GM19035 (cell line): ENCODE measurements around the gene ESR2.
"Not testable (repeated sequence)": the region's sequence is repeated elsewhere in the genome, so short reads cannot be mapped to it uniquely, and the experiment has no call there.

Experiments
- ATAC-seq: cut with Tn5 transposase; IDR thresholded peaks from one replicate; pipeline ENCODE4 v1.9.1; 2021; ENCODE audit not compliant: unreplicated experiment

ESR2 gene

DNA sequence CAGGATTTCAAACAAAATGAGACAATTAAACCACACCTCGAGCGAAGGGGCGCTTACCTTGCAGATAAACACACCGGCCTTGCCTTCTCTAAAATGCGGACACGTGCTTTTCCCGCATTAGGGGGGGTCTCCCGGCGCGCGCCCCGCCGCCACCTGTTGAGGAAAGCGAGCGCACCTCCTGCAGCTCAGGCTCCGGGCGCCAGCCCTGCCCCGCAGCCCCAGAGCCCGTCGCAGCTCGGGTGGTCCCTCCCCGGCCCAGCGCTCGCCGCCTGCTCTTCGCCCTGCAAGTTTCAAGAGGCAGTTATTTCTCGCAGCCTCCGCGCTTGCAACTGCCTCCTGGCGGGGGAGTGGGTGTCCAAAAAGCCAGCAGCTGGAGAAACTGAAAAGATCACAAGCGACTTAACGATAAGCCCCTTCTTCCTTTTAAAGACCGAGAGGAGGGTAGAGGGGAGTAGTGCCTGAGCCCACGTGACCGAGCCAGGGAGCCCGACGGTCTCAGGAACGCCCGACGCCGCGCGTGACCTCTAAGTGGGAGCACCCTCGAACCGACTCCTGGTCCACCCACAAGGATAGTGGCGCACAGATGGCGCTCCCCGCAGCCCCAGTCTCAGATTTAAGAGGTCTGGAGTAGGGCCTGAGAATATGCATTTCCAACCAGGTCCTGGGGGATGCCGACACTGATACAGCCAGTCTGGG, at the start of gene ESR2:
ESR2 (minus strand) TSS at position 396 of the 696 bp plus-strand sequence. CDS start 11,386 bp downstream, outside the sequence.
- peak; percentile 42 for ATAC-seq

DNA sequence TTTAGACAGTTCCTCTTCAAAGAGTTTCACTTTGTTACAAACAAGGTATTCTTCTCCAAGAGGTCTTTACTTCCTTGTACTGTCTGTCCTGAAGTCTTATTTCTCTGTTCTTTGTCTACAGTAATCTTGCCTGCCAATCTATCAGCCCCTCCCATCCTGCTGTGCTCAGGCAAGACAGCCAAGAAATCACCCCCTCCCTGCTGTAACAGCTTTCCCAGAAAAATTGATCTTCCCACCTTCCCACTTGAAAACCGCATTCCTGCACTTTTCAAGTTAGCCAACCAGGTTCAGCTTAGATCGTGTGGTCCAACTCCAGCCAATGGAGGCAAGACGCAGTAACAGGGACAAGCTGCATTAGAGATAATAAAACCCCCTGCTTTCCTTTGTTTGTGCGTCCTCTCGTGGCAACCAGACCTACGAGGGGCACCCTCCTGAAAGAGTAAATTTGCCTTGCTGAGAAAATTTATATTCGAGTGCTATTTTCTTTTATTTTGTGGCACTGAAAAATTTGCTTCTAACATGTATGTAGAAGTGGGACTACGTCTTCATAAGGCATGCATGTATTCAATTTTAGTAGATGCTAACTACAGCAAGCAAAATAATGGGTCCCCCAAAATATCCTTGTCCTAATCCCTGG, 46.5 kb upstream of the ESR2 start:
- no peak for ATAC-seq

DNA sequence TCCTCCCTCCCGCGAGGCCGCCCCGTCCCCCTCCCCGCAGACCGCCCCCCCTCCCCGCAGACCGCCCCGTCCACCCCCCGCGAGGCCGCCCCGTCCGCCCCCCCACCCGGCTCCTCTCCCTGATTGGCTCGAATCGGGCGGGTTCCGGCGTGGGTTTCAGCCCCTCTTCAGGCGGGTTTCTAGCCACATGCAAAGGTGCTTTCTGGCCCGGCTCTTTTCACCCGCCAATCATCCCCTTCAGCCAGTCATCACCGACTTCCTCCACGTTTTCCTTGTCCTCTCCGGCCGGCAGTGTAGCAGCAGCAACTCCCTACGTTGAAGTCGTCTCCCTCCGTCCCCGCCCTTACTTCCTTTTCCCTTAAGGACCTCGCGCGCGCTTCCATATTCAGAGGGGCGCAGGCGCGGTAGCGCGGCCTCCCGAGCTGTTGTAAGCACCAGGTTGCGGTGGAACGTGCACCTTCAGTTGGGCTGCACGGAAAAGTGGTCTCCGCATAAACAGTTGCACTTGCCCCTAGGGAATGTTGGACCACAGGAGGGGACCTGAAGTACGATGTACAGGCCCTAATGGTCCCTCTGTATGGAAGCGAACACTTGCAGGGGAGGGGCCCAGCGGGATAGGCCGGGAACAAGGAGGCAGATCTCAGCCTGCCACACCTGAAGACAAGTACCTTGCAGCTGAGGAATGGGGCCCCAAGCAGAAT, 44.6 kb upstream of the ESR2 start:
- ATAC-seq = peak; percentile 83

DNA sequence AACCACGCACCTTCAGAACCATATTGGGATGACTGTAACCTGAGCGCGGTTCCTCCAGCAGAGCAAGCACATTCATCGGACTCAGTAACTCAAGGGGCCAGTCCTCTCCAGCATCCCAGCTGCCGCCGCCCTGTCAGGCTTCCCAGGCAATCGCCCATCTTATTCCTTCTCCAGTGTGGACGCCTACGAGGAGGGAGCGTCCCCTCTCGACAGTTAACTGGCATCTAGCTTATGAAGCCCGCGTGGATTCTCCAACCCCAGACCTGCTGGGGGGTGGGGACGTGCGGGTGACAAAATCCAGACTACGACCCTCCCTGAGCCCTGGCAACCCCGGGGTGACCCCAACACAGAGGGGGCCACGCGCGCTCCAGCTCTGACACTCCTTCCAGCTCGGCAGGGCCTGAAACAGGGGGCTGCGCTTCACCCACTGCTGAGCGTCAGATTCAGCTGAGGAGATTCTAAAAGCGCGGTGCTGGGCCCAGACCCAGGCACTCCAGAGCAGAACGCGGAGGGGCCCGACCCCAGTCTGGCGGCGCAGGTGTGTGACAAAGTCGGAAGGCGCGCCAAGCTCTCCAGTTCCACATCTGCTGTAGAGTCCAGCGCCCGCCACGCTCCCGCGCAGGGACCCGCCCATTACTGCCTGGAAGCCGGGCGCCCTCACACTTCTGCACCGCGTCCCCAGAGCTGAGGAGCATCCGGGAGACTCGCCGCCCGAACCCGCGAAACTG, 43.9 kb upstream of the ESR2 start:
- ATAC-seq = peak; percentile 52

DNA sequence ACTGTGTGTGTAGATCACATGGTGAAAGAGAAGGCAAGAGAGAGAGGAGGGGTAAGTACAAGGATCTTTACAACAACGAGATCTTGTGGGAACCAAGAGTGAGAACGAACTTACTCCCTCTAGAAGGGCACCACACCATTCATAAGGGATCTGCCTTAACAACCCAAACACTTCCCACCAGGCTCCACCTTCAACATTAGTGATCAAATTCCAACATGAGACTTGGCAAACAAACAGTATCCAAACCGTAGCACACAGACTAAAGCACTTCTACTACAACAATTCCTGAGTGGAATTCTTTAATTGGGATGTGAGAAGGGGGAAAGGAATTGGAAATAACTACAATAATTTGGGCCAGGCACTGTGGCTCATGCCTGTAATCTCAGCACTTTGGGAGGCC, 35.0 kb upstream of the ESR2 start:
- ATAC-seq = no peak

DNA sequence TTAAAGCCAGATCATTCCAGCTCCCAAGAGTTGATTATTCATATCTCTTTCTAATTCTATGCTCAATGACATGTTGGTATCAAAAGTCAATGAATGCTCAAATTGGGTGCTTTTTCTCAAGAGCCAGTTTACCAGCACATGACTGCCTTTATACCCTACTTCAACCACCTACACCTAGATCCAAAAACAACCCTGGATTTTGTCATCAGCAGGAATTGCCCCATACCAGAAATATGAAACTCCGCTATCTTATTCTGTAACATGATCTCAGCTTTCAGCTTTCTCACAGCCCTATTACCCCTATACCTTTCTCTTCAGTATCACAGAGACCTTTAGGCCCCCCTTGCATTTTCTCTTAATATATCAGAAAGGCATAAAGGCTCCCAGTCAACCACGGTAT, 32.3 kb upstream of the ESR2 start:
- no peak for ATAC-seq

DNA sequence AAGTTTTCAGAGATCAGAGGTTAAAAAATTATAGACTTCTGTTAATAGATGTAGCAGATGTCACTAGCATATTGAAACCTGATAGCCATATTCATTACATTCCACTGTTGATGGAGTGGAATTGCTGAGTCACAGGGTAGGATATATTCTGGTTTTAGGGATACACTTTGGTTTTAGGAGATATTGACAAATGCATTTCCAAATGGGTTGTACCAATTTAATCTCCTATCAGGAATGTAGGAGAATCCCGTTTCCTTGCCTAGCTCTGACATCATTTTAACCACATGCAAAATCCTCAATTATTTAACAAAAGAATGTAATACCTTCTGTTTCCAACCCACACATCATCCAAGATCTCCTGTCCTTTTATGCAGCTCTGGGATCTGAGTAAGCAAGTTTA, 30.7 kb upstream of the ESR2 start:
- no peak for ATAC-seq

DNA sequence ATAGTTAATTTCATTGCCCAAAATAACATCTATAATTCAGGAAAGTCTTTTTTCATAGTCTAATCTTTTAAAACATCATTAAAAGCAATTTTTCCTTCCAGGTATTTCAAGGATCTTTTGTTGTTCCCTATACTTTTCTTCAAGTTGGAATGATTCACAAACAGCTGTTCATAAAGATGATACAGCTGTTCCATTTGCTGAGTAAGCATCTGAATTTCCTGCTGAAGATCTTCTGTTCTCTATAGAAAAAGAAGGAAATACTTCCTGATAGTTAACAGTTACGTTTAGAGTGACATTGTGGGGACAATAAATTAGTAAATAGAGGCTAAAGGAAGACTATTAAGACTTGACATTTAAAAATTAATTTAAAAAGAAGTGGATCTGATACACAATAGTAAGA, 30.3 kb upstream of the ESR2 start:
- no peak for ATAC-seq

DNA sequence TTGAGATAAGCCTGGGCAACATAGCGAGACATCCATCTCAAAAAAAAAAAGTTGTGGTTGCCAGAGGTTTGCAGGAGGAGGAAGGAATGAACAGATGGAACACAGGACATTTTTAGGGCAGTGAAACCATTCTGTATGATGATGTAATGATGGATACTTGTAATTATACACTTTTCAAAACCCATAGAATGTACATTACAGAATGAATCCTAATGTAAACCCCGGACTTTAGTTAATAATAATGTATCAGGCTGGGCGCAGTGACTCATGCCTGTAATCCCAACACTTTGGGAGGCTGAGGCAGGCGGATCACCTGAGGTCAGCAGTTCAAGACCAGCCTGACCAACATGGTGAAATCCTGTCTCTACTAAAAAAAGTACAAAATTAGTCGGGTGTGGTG, 26.2 kb upstream of the ESR2 start:
- not testable (repeated sequence) for ATAC-seq

DNA sequence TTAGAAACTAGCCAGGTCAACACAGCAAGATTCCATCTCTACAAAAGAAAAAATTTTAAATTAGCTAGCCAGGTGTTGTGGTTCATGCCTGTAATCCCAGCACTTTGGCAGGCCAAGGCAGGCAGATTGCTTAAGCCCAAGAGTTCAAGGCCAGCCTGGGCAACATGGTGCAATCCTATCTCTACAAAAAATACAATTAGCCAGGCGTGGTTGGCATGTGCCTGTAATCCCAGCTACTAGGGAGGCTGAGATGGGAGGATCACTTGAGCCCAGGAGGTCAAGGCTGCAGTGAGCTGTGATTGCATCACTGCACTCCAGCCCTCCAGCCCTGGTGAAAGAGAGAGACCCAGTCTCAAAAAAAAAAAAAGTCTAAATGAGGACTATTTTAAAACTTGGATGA, 24.5 kb upstream of the ESR2 start:
- ATAC-seq = not testable (repeated sequence)

DNA sequence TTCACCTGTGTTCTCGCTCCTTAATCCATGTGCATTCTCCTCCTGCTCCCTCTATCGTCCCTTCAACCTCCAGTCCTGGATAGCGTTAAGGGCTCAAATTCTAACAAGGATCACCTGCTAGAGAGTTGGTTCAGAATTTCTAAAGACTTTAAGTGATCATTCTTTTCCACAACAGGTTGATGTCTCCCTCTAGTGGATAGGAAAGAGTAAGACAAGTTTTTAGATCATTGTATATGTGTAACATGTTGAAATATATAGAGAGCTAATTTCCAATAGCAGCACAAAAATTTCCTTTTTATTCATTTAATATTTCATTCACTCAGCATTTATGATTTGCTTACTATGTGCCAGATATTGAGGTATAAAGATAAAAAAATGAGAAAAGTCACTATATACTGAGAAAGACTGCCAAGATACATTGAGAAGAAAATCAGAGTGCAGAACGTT, 9.3 kb upstream of the ESR2 start:
- no peak for ATAC-seq

DNA sequence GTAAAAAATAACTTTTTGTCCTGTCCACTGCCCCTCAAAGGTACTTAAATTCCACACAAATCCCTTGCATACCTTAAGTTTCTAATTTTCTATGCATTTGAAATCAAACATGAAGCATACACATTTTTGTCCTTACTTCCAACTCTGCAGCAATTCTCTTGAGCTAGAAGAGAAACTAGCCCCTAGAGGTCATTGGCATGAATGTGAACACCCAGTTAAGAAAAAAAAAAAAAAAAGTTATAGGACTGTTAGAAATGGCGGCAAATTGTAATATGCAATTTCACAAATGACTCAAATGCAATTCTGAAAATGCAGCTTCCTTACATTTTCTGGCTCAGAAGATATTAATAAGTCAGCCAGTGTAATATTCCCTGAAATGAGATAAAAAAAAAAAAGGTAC, 4.6 kb upstream of the ESR2 start:
- no peak for ATAC-seq

DNA sequence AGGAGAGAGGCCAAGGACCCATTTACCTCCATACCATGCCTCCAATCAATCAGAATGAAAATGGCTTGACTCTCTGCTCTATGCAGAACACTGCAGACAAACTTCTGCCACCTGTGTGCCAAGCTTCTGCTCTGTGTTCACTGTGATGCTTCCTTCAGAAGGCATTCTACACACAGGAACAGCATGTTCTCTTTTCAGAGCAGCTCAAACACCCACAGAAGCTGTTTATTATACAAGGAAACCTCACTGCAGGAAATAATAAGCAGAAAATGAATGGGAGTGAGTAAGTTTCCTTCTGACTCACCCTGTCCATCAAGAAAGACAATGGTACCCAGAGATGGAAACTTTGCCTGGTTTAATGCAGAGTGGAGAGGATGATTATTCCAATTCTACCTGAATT, 2.4 kb upstream of the ESR2 start:
- ATAC-seq = no peak

DNA sequence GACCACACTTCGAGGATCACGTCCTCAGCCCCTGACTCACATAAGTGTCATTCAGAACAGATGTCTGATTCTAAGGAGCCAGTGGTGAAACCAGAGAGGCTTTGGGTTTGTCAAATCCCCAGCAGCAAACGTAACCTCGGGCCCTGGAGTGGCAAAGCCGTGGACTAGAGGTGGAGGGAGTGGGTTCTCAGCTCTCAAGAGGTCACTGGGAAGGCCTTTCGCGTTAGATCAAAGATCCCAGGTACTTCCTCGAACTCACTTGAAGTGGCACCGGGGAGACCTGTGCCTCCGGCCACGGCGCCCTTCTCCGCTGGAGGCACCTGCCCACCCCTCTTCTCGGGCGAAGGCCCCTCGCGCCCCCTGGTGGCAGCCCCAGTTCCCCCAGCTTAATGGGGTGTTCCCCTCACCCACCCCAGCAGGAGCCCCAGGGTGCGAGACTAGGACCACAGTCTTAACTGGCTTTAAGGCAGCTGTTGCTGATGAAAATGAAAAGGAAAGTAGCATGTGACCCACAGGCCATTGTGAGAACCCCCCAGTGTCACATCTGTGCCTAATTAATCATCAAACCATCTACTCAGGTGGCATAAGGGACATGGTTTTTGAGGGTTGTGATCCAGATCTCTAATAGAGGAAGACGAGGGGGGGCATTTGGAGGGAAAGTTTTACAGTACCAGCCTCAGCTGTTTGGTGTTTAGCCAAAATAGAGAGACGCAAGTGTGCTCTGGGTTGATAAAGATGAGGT, 672 bp upstream of the ESR2 start:
- ATAC-seq = peak; percentile 85

DNA sequence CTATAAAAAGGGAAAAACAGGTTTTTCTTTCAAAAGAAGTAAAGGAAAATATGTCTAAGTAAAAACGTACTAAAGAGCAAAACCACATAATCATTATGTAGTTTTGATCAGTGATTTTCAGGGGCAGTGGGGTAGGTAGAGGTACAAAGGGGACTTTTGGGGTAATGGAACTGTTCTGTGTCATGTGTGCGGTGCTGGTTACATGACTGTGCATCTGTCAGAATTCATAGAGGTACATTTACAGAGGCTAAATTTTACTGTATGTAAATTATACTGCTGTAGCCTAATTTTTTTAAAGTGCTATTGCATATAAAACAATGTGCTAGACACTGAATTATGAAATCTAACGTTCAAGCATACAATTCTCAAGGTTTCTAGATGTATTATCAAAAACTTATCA, 2.0 kb downstream of the ESR2 start:
- ATAC-seq = no peak

DNA sequence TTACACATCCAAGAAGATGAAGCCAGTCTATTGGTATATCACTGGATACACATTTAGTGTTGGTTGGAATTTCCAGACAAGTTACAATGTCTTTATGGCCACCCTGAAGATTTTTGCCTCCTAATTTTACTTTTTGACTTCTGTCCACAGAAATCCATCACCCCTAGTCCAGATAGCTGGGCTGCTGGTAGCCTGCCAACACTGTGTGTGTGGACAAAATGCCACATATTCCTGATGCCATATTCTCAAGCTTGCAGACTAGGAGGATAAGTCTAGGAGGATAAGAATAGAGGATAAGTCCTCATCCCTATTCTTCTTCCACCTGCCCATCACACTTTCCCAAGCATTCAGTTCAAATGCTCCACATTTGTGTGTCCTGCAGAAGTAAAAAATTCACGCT, 4.6 kb downstream of the ESR2 start:
- no peak for ATAC-seq

DNA sequence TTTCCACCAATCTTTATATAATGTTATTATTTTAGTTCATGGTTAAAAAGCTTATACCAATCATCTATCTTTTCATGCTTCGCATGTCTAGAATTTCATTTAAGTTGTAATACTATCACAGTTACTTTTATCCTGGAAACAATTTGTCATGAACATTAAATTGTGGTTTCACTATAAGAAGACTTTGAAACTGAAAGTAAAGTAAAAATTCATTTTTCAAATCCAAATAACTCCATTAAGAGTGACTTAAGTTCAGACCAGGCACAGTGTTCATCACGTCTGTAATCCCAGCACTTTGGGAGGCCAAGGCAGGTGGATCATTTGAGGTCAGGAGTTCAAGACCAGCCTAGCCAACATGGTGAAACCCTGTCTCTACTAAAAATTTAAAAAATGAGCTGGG, 12.4 kb downstream of the ESR2 start:
- no peak for ATAC-seq

DNA sequence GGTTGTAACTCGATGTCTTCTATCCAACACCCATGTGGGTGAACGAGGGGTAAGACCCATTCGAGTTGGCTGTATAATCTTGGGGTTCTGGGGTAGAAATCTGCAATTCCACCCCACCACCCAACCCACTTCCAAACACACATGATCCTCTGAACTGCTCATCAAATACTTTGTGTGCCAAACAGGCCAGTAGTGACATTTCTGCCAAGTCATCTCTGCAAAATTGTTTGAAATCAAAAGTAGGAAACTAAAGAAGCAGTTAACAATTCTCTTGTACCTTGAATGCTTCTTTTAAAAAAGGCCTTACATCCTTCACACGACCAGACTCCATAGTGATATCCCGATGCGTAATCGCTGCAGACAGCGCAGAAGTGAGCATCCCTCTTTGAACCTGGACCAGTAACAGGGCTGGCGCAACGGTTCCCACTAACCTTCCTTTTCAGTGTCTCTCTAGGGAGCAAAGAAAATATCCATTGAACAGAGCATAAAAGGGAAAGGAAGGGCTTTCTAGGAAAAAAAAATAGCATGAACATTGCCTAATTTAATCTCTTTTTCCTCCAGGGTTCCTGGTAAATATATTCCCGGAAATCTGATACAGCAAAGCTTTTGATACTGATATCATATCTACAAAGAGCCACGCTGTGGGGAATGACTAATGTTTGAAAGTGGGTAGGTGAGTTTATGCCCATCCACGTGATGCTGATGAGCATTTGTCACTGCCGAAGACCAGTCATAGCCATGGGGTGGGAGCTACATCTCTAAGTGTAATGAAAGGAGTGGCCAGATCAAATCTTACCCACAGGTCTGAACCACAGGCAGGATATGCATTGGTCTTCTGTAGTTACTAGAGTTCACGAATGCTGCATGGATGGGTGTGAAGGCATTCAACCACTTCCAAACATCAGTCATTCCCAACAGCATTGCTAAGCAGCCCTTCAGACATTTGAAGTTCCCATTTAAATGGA, 14.2 kb downstream of the ESR2 start:
- no peak for ATAC-seq

DNA sequence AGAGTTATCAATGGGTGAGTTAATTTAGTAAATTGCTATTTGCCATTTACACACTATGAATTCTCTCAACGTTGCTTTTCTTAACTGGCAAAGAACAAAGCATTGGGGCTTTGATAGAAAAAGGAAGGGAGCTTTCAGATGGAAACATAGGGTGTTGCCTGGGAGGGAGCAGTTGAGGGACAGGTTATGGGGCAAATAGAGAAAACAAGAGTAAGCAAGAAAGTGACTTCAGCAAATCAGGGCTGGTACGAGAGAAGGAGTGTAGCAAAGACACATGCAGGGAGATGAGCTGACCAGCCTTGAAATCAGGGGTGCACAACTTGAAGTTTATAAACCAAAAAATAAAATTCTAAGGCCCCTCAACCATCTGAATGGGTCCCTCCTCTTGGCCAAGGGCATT, 15.7 kb downstream of the ESR2 start:
- ATAC-seq = no peak

DNA sequence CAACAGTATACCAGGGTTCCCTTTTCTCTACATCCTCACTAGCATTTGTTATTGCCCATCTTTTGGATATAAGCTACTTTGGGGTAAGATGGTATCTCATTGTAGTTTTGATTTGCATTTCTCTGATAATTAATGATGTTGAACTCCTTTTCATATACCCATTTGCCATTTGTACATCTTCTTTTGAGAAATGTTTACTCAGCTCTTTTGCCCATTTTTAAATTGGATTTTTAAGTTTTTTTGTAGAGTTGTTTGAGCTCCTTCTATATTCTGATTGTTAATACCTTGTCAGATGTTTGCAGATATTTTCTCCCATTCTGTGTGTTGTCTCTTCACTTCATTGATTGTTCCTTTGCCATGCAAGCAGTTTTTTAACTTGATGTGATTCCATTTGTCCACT, 22.2 kb downstream of the ESR2 start:
- ATAC-seq = no peak
